Measurements from ENCODE around the gene PTGIS.

PTGIS gene

DNA sequence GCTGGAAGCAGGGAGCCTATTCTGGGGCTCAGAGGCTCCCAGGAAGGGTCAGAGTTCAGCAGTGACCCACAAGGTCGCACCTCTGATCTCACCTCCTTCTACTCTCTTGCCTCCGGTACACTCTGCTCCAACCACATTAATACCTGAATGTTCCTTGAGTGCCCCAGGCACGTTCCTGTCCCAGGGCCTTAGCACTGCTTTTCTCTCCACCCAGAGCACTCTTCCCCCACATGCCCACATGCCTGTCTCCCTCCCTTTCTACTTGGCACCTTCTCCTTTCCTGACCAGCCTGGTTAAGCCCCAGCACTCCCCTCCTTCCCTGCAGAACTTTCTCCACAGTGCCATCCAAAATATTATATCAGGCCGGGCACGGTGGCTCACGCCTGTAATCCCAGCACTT is 98.9 kb downstream of the PTGIS start:
- Histone ChIP-seq H2BK15ac (ENCODE audit: low read depth, poor library complexity, severe bottlenecking) (no peak overlapping the region), H3K9ac (ENCODE audit: low read length) (no peak overlapping the region), H2AFZ (ENCODE audit: low read depth, low read length) (no peak overlapping the region), H4K8ac (ENCODE audit: low read length) (no peak overlapping the region), H3K4me1 (ENCODE audit: control insufficient read depth, insufficient read depth, low read depth, low read length) (no peaks in the 10 kb centered on the region), H3K9me3 (ENCODE audit: control insufficient read depth, low read length) (no peaks in the 10 kb centered on the region), H2AK5ac (ENCODE audit: low read length, severe bottlenecking) (no peak overlapping the region), H3K79me1 (replicated peaks; ENCODE audit: low read length, poor library complexity, severe bottlenecking) (no peaks in the 10 kb centered on the region), H4K91ac (ENCODE audit: low read length) (no peak overlapping the region), H3K23ac (ENCODE audit: low read length in 2 of 2) (no peak overlapping the region), H3K27me3 (ENCODE audit: control insufficient read depth in 1 of 2, insufficient read depth in 1 of 2, low read length in 2 of 2) (peaks cover 74 to 80% of the 10 kb centered on the region in 2 experiments), H3K4me2 (ENCODE audit: low read length, poor library complexity, severe bottlenecking) (no peak overlapping the region), H2BK12ac (ENCODE audit: low read length in 2 of 2) (no peak overlapping the region), H3K4me3 (ENCODE audit: insufficient read depth in 1 of 2, low read depth in 1 of 2, low read length in 2 of 2) (no peak overlapping the region), H2BK120ac (ENCODE audit: low read depth, low read length) (no peak overlapping the region), H3K14ac (ENCODE audit: low read length in 2 of 2) (no peak overlapping the region), H3K4ac (ENCODE audit: low read depth in 1 of 2, low read length in 2 of 2) (no peak overlapping the region), H2BK5ac (ENCODE audit: low read depth, low read length, poor library complexity, severe bottlenecking) (no peak overlapping the region), H3K27ac (ENCODE audit: low read length, poor library complexity, severe bottlenecking) (no peak overlapping the region), H3K36me3 (ENCODE audit: control insufficient read depth in 1 of 2, insufficient read depth in 2 of 2, low read depth in 1 of 2, low read length in 2 of 2) (no peaks in the 10 kb centered on the region), H3K18ac (ENCODE audit: low read depth in 1 of 2, low read length in 2 of 2) (no peak overlapping the region)
- DNase-seq: no peak
- 77% methylated on average over 3 of the region's 6 CpGs for WGBS

GRCh38 chr20:49468412-49468811 is 99.5 kb downstream of the PTGIS start:
- Histone ChIP-seq H2BK120ac (ENCODE audit: low read depth, low read length) (no peak overlapping the region), H3K14ac (ENCODE audit: low read length in 2 of 2) (no peak overlapping the region), H2BK12ac (ENCODE audit: low read length in 2 of 2) (no peak overlapping the region), H3K27ac (ENCODE audit: low read length, poor library complexity, severe bottlenecking) (no peak overlapping the region), H2BK15ac (ENCODE audit: low read depth, poor library complexity, severe bottlenecking) (no peak overlapping the region), H3K4me1 (ENCODE audit: control insufficient read depth, insufficient read depth, low read depth, low read length) (no peaks in the 10 kb centered on the region), H2BK5ac (ENCODE audit: low read depth, low read length, poor library complexity, severe bottlenecking) (no peak overlapping the region), H3K27me3 (ENCODE audit: control insufficient read depth in 1 of 2, insufficient read depth in 1 of 2, low read length in 2 of 2) (peaks cover 68 to 75% of the 10 kb centered on the region in 2 experiments), H4K91ac (ENCODE audit: low read length) (no peak overlapping the region), H3K36me3 (ENCODE audit: control insufficient read depth in 1 of 2, insufficient read depth in 2 of 2, low read depth in 1 of 2, low read length in 2 of 2) (no peaks in the 10 kb centered on the region), H2AK5ac (ENCODE audit: low read length, severe bottlenecking) (no peak overlapping the region), H3K4me2 (ENCODE audit: low read length, poor library complexity, severe bottlenecking) (no peak overlapping the region), H3K4ac (ENCODE audit: low read depth in 1 of 2, low read length in 2 of 2) (no peak overlapping the region), H3K9me3 (ENCODE audit: control insufficient read depth, low read length) (no peaks in the 10 kb centered on the region), H2AFZ (ENCODE audit: low read depth, low read length) (no peak overlapping the region), H3K4me3 (ENCODE audit: insufficient read depth in 1 of 2, low read depth in 1 of 2, low read length in 2 of 2) (no peak overlapping the region), H3K9ac (ENCODE audit: low read length) (no peak overlapping the region), H3K23ac (ENCODE audit: low read length in 2 of 2) (no peak overlapping the region), H3K18ac (ENCODE audit: low read depth in 1 of 2, low read length in 2 of 2) (no peak overlapping the region), H3K79me1 (replicated peaks; ENCODE audit: low read length, poor library complexity, severe bottlenecking) (no peaks in the 10 kb centered on the region), H4K8ac (ENCODE audit: low read length) (no peak overlapping the region)
- WGBS: 69% methylated on average over 7 of the region's 7 CpGs
- no peak for DNase-seq

DNA sequence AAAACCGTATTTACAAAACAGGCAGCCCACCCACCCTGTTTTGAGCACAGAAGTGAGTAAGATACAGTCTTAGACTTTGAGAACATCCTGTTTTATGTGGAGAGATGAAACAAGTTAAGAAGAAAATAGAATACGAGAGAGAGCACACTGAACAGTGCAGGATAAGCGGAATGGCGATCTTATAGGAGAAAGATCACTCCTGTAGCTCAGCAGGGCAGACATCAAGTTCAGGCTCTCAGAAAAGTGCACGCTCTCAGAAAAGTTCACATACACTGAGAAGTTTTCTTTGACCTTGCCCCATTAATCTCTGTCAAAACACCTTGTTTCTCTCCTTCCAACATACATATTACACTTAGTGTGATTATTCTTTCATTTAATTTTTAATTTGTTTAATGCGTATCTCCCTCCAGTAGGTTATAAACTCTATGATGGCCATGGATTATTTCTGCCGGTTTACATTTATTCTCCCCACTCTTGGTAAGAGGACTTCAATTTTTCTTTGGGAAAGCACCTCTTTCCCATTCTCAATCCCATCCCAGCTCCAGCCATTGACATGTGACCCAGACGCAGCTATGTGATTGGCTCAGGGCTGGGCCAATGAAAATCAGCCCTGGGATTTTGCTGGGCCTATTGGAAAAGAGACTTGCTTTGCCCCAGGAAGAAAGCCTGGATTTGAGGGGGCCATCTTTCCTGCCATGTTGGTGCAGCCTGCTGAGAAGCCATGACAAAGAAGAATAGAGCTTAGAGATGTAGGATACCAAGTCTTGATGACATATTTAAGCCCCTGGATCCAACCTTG is 101.6 kb downstream of the PTGIS start:
- Histone ChIP-seq H2BK15ac (ENCODE audit: low read depth, poor library complexity, severe bottlenecking) (no peak overlapping the region), H3K4me1 (ENCODE audit: control insufficient read depth, insufficient read depth, low read depth, low read length) (no peaks in the 10 kb centered on the region), H2BK12ac (ENCODE audit: low read length in 2 of 2) (no peak overlapping the region), H3K79me1 (replicated peaks; ENCODE audit: low read length, poor library complexity, severe bottlenecking) (no peaks in the 10 kb centered on the region), H2BK5ac (ENCODE audit: low read depth, low read length, poor library complexity, severe bottlenecking) (no peak overlapping the region), H3K14ac (ENCODE audit: low read length in 2 of 2) (no peak overlapping the region), H3K4me3 (ENCODE audit: insufficient read depth in 1 of 2, low read depth in 1 of 2, low read length in 2 of 2) (no peak overlapping the region), H3K27ac (ENCODE audit: low read length, poor library complexity, severe bottlenecking) (no peak overlapping the region), H3K18ac (ENCODE audit: low read depth in 1 of 2, low read length in 2 of 2) (no peak overlapping the region), H3K9me3 (ENCODE audit: control insufficient read depth, low read length) (no peaks in the 10 kb centered on the region), H2AFZ (ENCODE audit: low read depth, low read length) (no peak overlapping the region), H3K4ac (ENCODE audit: low read depth in 1 of 2, low read length in 2 of 2) (no peak overlapping the region), H3K9ac (ENCODE audit: low read length) (no peak overlapping the region), H4K91ac (ENCODE audit: low read length) (no peak overlapping the region), H2AK5ac (ENCODE audit: low read length, severe bottlenecking) (no peak overlapping the region), H3K36me3 (ENCODE audit: control insufficient read depth in 1 of 2, insufficient read depth in 2 of 2, low read depth in 1 of 2, low read length in 2 of 2) (no peaks in the 10 kb centered on the region), H4K8ac (ENCODE audit: low read length) (no peak overlapping the region), H3K23ac (ENCODE audit: low read length in 2 of 2) (no peak overlapping the region), H3K27me3 (ENCODE audit: control insufficient read depth in 1 of 2, insufficient read depth in 1 of 2, low read length in 2 of 2) (peaks cover 71 to 84% of the 10 kb centered on the region in 2 experiments), H3K4me2 (ENCODE audit: low read length, poor library complexity, severe bottlenecking) (no peak overlapping the region), H2BK120ac (ENCODE audit: low read depth, low read length) (no peak overlapping the region)
- DNase-seq: no peak
- WGBS: 92% methylated on average over 7 of the region's 8 CpGs

DNA sequence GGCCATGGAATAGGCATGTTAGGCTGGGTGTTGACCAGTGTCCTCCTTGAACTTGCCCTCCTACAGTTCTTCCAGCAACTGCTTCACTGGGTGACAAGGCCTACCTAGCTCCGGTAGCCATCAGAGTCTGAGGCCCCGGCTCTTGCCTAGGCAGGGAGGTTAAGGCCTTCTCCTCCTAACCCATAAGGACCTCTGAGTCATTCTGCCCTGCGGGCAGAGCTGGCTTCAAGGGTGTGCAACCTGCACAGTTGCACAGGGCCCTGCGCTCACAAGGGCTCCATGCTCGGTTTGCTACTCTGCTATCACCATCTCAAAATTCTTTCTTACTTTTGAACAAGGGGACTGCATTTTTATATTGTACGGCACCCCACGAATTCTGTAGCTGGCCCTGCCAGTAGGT is 103.4 kb downstream of the PTGIS start:
- H4K8ac ChIP-seq (ENCODE audit: low read length): no peak overlapping the region
- H3K14ac ChIP-seq (ENCODE audit: low read length in 2 of 2): no peak overlapping the region
- no peak overlapping the region for H2BK12ac ChIP-seq (ENCODE audit: low read length in 2 of 2)
- H3K9me3 ChIP-seq (ENCODE audit: control insufficient read depth, low read length): no peaks in the 10 kb centered on the region
- H2AK5ac ChIP-seq (ENCODE audit: low read length, severe bottlenecking): no peak overlapping the region
- H2AFZ ChIP-seq (ENCODE audit: low read depth, low read length): no peak overlapping the region
- H3K23ac ChIP-seq (ENCODE audit: low read length in 2 of 2): no peak overlapping the region
- no peak overlapping the region for H3K9ac ChIP-seq (ENCODE audit: low read length)
- H3K27ac ChIP-seq (ENCODE audit: low read length, poor library complexity, severe bottlenecking): no peak overlapping the region
- peaks cover 71 to 81% of the 10 kb centered on the region in 2 experiments for H3K27me3 ChIP-seq (ENCODE audit: control insufficient read depth in 1 of 2, insufficient read depth in 1 of 2, low read length in 2 of 2)
- WGBS: 79% methylated on average over 7 of the region's 7 CpGs
- H3K36me3 ChIP-seq (ENCODE audit: control insufficient read depth in 1 of 2, insufficient read depth in 2 of 2, low read depth in 1 of 2, low read length in 2 of 2): no peaks in the 10 kb centered on the region
- no peak for DNase-seq
- no peak overlapping the region for H3K4me3 ChIP-seq (ENCODE audit: insufficient read depth in 1 of 2, low read depth in 1 of 2, low read length in 2 of 2)
- H2BK15ac ChIP-seq (ENCODE audit: low read depth, poor library complexity, severe bottlenecking): no peak overlapping the region
- no peaks in the 10 kb centered on the region for H3K79me1 ChIP-seq (replicated peaks; ENCODE audit: low read length, poor library complexity, severe bottlenecking)
- H3K4ac ChIP-seq (ENCODE audit: low read depth in 1 of 2, low read length in 2 of 2): no peak overlapping the region
- no peak overlapping the region for H3K18ac ChIP-seq (ENCODE audit: low read depth in 1 of 2, low read length in 2 of 2)
- no peak overlapping the region for H2BK5ac ChIP-seq (ENCODE audit: low read depth, low read length, poor library complexity, severe bottlenecking)
- no peak overlapping the region for H2BK120ac ChIP-seq (ENCODE audit: low read depth, low read length)
- no peak overlapping the region for H3K4me2 ChIP-seq (ENCODE audit: low read length, poor library complexity, severe bottlenecking)
- no peaks in the 10 kb centered on the region for H3K4me1 ChIP-seq (ENCODE audit: control insufficient read depth, insufficient read depth, low read depth, low read length)
- no peak overlapping the region for H4K91ac ChIP-seq (ENCODE audit: low read length)

Data from mesenchymal stem cell (in vitro differentiated cells and primary cell).